ENCODE results near the gene PIGK.

DNA sequence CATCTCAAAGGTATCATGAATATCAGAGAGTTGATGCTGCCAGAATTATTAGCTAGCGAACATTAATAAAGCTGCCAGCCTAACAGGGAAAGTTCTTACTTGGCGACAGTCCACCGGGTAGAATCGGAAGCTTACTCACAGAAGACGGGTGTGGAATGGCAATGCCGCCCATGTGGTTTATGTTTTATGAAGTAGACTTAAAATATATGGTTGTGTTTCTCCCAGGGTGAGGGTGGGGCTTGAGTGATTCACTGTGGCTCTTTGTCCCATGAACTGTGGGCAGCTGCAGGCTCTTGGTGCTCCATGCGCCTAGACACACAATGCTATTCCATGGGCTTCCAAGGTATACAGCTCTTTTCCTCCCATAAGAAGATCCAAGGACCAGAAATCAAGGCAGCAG, 162.7 kb downstream of the PIGK start:
- no peak for TF ChIP-seq POLR2A (IDR thresholded peaks at IDR 0.05)
- TF ChIP-seq, protein P1, sequence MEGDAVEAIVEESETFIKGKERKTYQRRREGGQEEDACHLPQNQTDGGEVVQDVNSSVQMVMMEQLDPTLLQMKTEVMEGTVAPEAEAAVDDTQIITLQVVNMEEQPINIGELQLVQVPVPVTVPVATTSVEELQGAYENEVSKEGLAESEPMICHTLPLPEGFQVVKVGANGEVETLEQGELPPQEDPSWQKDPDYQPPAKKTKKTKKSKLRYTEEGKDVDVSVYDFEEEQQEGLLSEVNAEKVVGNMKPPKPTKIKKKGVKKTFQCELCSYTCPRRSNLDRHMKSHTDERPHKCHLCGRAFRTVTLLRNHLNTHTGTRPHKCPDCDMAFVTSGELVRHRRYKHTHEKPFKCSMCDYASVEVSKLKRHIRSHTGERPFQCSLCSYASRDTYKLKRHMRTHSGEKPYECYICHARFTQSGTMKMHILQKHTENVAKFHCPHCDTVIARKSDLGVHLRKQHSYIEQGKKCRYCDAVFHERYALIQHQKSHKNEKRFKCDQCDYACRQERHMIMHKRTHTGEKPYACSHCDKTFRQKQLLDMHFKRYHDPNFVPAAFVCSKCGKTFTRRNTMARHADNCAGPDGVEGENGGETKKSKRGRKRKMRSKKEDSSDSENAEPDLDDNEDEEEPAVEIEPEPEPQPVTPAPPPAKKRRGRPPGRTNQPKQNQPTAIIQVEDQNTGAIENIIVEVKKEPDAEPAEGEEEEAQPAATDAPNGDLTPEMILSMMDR (IDR thresholded peaks at IDR 0.05): no peak
